Loucy (cell line): ENCODE data around the gene OR52W1.

Experiments used
- H2AFZ ChIP-seq: fragments of 200-600 bp; sonication (generic); 2 replicates; pipeline ENCODE4 v1.6.0; 2016; ENCODE audit warnings: antibody characterized with exemption, mild to moderate bottlenecking, low read length, moderate library complexity
- H3F3A ChIP-seq: fragments of 200-600 bp; 2 replicates; pipeline ENCODE4 v1.6.0; 2016; ENCODE audit warnings: antibody characterized with exemption, low read depth, mild to moderate bottlenecking
- H3K27me3 ChIP-seq: fragments of 200-600 bp; sonication (generic); 2 replicates; pipeline ENCODE4 v1.6.1; 2014; ENCODE audit warnings: low read length, mild to moderate bottlenecking; ENCODE audit not compliant: insufficient read depth, poor library complexity, severe bottlenecking
- H3K36me3 ChIP-seq: fragments of 200-600 bp; sonication (generic); 2 replicates; pipeline ENCODE4 v1.6.1; 2016; ENCODE audit warnings: low read length; ENCODE audit not compliant: insufficient read depth
- H3K4me1 ChIP-seq: fragments of 200-600 bp; sonication (generic); 2 replicates; pipeline ENCODE4 v1.5.1; 2014; ENCODE audit warnings: low read length, mild to moderate bottlenecking; ENCODE audit not compliant: insufficient read depth, poor library complexity, severe bottlenecking
- H3K4me2 ChIP-seq: fragments of 200-600 bp; sonication (generic); 2 replicates; pipeline ENCODE4 v1.6.0; 2014; ENCODE audit warnings: antibody characterized with exemption, low read length, low read depth, mild to moderate bottlenecking; ENCODE audit not compliant: poor library complexity, severe bottlenecking
- H3K4me3 ChIP-seq: fragments of 200-600 bp; sonication (generic); 2 replicates; pipeline ENCODE4 v1.5.1; 2014; ENCODE audit warnings: low read length, mild to moderate bottlenecking, mixed read lengths; ENCODE audit not compliant: poor library complexity, severe bottlenecking
- H3K79me2 ChIP-seq: fragments of 200-600 bp; sonication (generic); 2 replicates; pipeline ENCODE4 v1.6.1; 2014; ENCODE audit warnings: low read length; ENCODE audit not compliant: insufficient read depth
- H3K9ac ChIP-seq: fragments of 200-600 bp; sonication (generic); 2 replicates; pipeline ENCODE4 v1.6.0; 2014; ENCODE audit warnings: mild to moderate bottlenecking, low read depth, low read length, moderate library complexity; ENCODE audit not compliant: poor library complexity, severe bottlenecking
- H3K9me2 ChIP-seq: fragments of 200-600 bp; sonication (generic); replicated peaks from 2 replicates; pipeline ENCODE4 v1.6.1; 2016; ENCODE audit warnings: low read depth, low read length, mixed read lengths
- H3K9me3 ChIP-seq: fragments of 200-600 bp; sonication (generic); 2 replicates; pipeline ENCODE4 v1.6.1; 2014; ENCODE audit warnings: mild to moderate bottlenecking, antibody characterized with exemption, low read length, low read depth; ENCODE audit not compliant: insufficient read depth
- H4K20me1 ChIP-seq: fragments of 200-600 bp; sonication (generic); 2 replicates; pipeline ENCODE4 v1.6.0; 2014; ENCODE audit warnings: antibody characterized with exemption, low read length, mild to moderate bottlenecking; ENCODE audit not compliant: insufficient read depth, poor library complexity, severe bottlenecking
- CTCF ChIP-seq: fragments of 200-600 bp; sonication (generic); conservative IDR thresholded peaks from 2 replicates; pipeline ENCODE4 v1.5.1; 2014; ENCODE audit warnings: mild to moderate bottlenecking, antibody characterized with exemption, low read length
- EZH2phosphoT487 ChIP-seq: fragments of 200-600 bp; IDR thresholded peaks from 2 replicates; pipeline ENCODE4 v1.6.1; 2018; ENCODE audit warnings: antibody characterized with exemption, mild to moderate bottlenecking, moderate library complexity, borderline replicate concordance

OR52W1 gene

GRCh38 chr11:6225024-6225423, 26.0 kb downstream of the OR52W1 start:
- Histone ChIP-seq H2AFZ (no peak overlapping the region), H3F3A (no peaks in the 10 kb centered on the region), H3K27me3 (no peaks in the 10 kb centered on the region), H3K4me3 (no peak overlapping the region), H3K9ac (no peak overlapping the region), H3K9me2 (no peaks in the 10 kb centered on the region), H3K9me3 (no peaks in the 10 kb centered on the region), H3K4me1 (peaks cover 29% of the 10 kb centered on the region), H3K79me2 (peaks cover 35% of the 10 kb centered on the region), H3K4me2 (no peak overlapping the region), H4K20me1 (peaks cover 5% of the 10 kb centered on the region), H3K36me3 (peaks cover 36% of the 10 kb centered on the region)
- TF ChIP-seq CTCF, result no peak
- TF ChIP-seq EZH2phosphoT487, result no peak

- Histone ChIP-seq H3K9ac (no peak overlapping the region), H4K20me1 (peaks cover 11% of the 10 kb centered on the region), H3K9me3 (no peaks in the 10 kb centered on the region), H3K27me3 (no peaks in the 10 kb centered on the region), H3K9me2 (no peaks in the 10 kb centered on the region), H3K79me2 (peaks cover 41% of the 10 kb centered on the region), H3K36me3 (peaks cover 27% of the 10 kb centered on the region; the same call in 1 of the 2 replicates), H3F3A (no peaks in the 10 kb centered on the region), H3K4me2 (no peak overlapping the region), H3K4me1 (peaks cover 38% of the 10 kb centered on the region), H2AFZ (no peak overlapping the region), H3K4me3 (no peak overlapping the region)
- TF ChIP-seq EZH2phosphoT487 (no peak), CTCF (no peak)
Observed at GRCh38 chr11:6225896-6226295, 26.9 kb downstream of the OR52W1 start.

GRCh38 chr11:6228520-6228919, 29.5 kb downstream of the OR52W1 start:
- Histone ChIP-seq H3K9me3 (no peaks in the 10 kb centered on the region), H2AFZ (no peak overlapping the region), H3K4me2 (peak overlapping the region; percentile 76), H3K36me3 (peaks cover 7% of the 10 kb centered on the region; the same call in 1 of the 2 replicates), H3K79me2 (peaks cover 47% of the 10 kb centered on the region), H3K4me1 (peaks cover 47% of the 10 kb centered on the region), H3K4me3 (no peak overlapping the region), H3K9ac (no peak overlapping the region), H3F3A (no peaks in the 10 kb centered on the region), H3K27me3 (no peaks in the 10 kb centered on the region), H3K9me2 (no peaks in the 10 kb centered on the region), H4K20me1 (peaks cover 13% of the 10 kb centered on the region)
- no peak for TF ChIP-seq CTCF
- no peak for TF ChIP-seq EZH2phosphoT487
